Hair follicle dermal papilla cell (primary cell): Measurements from ENCODE around the gene CFAP58. TPM values are rescaled to one million over a fixed set of nuclear protein-coding genes. Genes with fewer than 3 reads are reported as not detected.

ENCODE experiments used
- total RNA-seq: library from RNA; depleted of rRNA; stranded (reverse); fragments of >200 nt; gene quantifications from 2 replicates; pipeline ENCODE4 v1.2.3, GENCODE V29; 2012

Gene CFAP58, protein sequence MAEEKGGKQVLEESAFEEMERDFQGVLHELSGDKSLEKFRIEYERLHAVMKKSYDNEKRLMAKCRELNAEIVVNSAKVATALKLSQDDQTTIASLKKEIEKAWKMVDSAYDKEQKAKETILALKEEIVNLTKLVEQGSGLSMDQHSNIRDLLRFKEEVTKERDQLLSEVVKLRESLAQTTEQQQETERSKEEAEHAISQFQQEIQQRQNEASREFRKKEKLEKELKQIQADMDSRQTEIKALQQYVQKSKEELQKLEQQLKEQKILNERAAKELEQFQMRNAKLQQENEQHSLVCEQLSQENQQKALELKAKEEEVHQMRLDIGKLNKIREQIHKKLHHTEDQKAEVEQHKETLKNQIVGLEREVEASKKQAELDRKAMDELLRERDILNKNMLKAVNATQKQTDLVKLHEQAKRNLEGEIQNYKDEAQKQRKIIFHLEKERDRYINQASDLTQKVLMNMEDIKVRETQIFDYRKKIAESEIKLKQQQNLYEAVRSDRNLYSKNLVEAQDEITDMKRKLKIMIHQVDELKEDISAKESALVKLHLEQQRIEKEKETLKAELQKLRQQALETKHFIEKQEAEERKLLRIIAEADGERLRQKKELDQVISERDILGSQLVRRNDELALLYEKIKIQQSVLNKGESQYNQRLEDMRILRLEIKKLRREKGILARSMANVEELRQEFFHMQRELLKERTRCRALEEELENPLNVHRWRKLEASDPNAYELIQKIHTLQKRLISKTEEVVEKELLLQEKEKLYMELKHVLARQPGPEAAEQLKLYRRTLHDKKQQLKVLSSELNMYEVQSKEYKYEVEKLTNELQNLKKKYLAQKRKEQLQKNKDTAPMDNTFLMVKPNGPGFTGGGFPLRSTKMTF
- 0.49 and 0.81 TPM in 2 replicates for total RNA-seq

GRCh38 chr10:104353325-104354048 is at the start of gene CFAP58:
Gene CFAP58 (plus strand): TSS chr10:104353833. CDS start chr10:104353898, 65 bp downstream.

GRCh38 chr10:104337985-104338735 is 15.5 kb upstream of the CFAP58 start, which contains the start of gene ITPRIP:
Gene ITPRIP (minus strand): TSS chr10:104338465. CDS start chr10:104316051, 22,414 bp downstream.

Other genes starting within 250 kb of the CFAP58 start
- 7.6 and 7.8 TPM in 2 replicates for gene SFR1, start 231.7 kb upstream of the CFAP58 start, total RNA-seq
- 0.32 and 0.36 TPM in 2 replicates for gene CFAP43, start 121.5 kb upstream of the CFAP58 start, total RNA-seq
- gene GSTO1, start 98.9 kb upstream of the CFAP58 start, total RNA-seq: 88.3 and 139 TPM in 2 replicates
- gene GSTO2, start 84.6 kb upstream of the CFAP58 start, total RNA-seq: 0.85 and 3.4 TPM in 2 replicates
- gene ITPRIP, start 15.4 kb upstream of the CFAP58 start, total RNA-seq: 22.9 and 23.1 TPM in 2 replicates